GM23338 (cell line): ENCODE data around the gene BCL11B. TPM values are rescaled to one million over a fixed set of nuclear protein-coding genes. Genes with fewer than 3 reads are reported as not detected.

Experiments used
- ATAC-seq: fragments of 200-7000 bp; cut with Tn5 transposase; 3 replicates; pipeline ENCODE4 v1.9.1; 2020
- DNase-seq: peaks from one replicate; pipeline ENCODE4 v3.0.0-alpha.2; 2015; ENCODE audit warnings: low spot score
- H2AFZ ChIP-seq: fragments of 200-600 bp; sonication (generic); 2 replicates; pipeline ENCODE4 v1.8.0; 2016; ENCODE audit warnings: antibody characterized with exemption, mild to moderate bottlenecking, moderate library complexity
- H3F3A ChIP-seq: fragments of 200-600 bp; sonication (generic); replicated peaks from 2 replicates; pipeline ENCODE4 v1.8.0; 2017; ENCODE audit warnings: antibody characterized with exemption, mixed run types, low read depth
- H3K27ac ChIP-seq: fragments of 200-600 bp; sonication (generic); 2 replicates; pipeline ENCODE4 v1.6.1; 2016; ENCODE audit warnings: low read depth
- H3K27me3 ChIP-seq: fragments of 200-600 bp; sonication (generic); 2 replicates; pipeline ENCODE4 v1.8.0; 2016; ENCODE audit warnings: mild to moderate bottlenecking, mixed run types, moderate library complexity; ENCODE audit not compliant: insufficient read depth
- H3K36me3 ChIP-seq: fragments of 200-600 bp; sonication (generic); 2 replicates; pipeline ENCODE4 v1.8.0; 2016; ENCODE audit warnings: mild to moderate bottlenecking; ENCODE audit not compliant: insufficient read depth
- H3K4me1 ChIP-seq: fragments of 200-600 bp; sonication (generic); 2 replicates; pipeline ENCODE4 v1.8.0; 2016; ENCODE audit warnings: mild to moderate bottlenecking, moderate library complexity; ENCODE audit not compliant: insufficient read depth
- H3K4me2 ChIP-seq: fragments of 200-600 bp; sonication (generic); 2 replicates; pipeline ENCODE4 v1.7.1; 2017; ENCODE audit warnings: mixed run types
- H3K4me3 ChIP-seq: fragments of 200-600 bp; sonication (generic); 2 replicates; pipeline ENCODE4 v1.6.1; 2016; ENCODE audit warnings: mixed run types
- H3K79me2 ChIP-seq: fragments of 200-600 bp; sonication (generic); replicated peaks from 2 replicates; pipeline ENCODE4 v1.8.0; 2017; ENCODE audit warnings: mild to moderate bottlenecking; ENCODE audit not compliant: insufficient read depth
- H3K9me2 ChIP-seq: fragments of 200-600 bp; sonication (generic); 2 replicates; pipeline ENCODE4 v1.8.0; 2017; ENCODE audit not compliant: insufficient read depth
- H4K20me1 ChIP-seq: fragments of 200-600 bp; sonication (generic); replicated peaks from 2 replicates; pipeline ENCODE4 v1.8.0; 2017; ENCODE audit warnings: mild to moderate bottlenecking; ENCODE audit not compliant: insufficient read depth
- H3K27ac Mint-ChIP-seq: 2 replicates; pipeline ENCODE4 v1.8.0; 2020; ENCODE audit warnings: inconsistent platforms, mild to moderate bottlenecking, moderate library complexity, mixed read lengths
- H3K27me3 Mint-ChIP-seq: 3 replicates; pipeline ENCODE4 v1.8.0; 2022; ENCODE audit warnings: low read depth, mild to moderate bottlenecking, moderate library complexity, mixed read lengths, inconsistent platforms; ENCODE audit not compliant: insufficient read depth, poor library complexity
- H3K36me3 Mint-ChIP-seq: 3 replicates; pipeline ENCODE4 v1.8.0; 2021; ENCODE audit warnings: low read depth, mild to moderate bottlenecking, inconsistent platforms, moderate library complexity, mixed read lengths
- H3K4me1 Mint-ChIP-seq: 3 replicates; pipeline ENCODE4 v1.8.0; 2020; ENCODE audit warnings: mild to moderate bottlenecking, inconsistent platforms, mixed read lengths
- H3K4me3 Mint-ChIP-seq: 3 replicates; pipeline ENCODE4 v1.8.0; 2021; ENCODE audit warnings: moderate library complexity, mild to moderate bottlenecking, inconsistent platforms, mixed read lengths
- H3K9me3 Mint-ChIP-seq: 3 replicates; pipeline ENCODE4 v1.8.0; 2020; ENCODE audit warnings: moderate library complexity, mild to moderate bottlenecking, inconsistent platforms, mixed read lengths
- CREB1 ChIP-seq: fragments of 250-450 bp; sonication (Bioruptor Pico); IDR thresholded peaks from 2 replicates; pipeline ENCODE4 v1.5.0; 2020; ENCODE audit warnings: low read depth, mild to moderate bottlenecking, moderate library complexity
- EZH2 ChIP-seq: fragments of 200-600 bp; sonication (generic); IDR thresholded peaks from one replicate; pipeline ENCODE4 v1.8.0; 2017; ENCODE audit warnings: antibody characterized with exemption, mild to moderate bottlenecking, low read depth; ENCODE audit not compliant: unreplicated experiment
- NANOG ChIP-seq: IDR thresholded peaks from 2 replicates; pipeline ENCODE4 v1.6.1; 2016; ENCODE audit warnings: antibody characterized with exemption, borderline replicate concordance
- POLR2AphosphoS5 ChIP-seq: IDR thresholded peaks from 2 replicates; pipeline ENCODE4 v1.6.1; 2016; ENCODE audit warnings: antibody characterized with exemption, low read depth
- STAT1 ChIP-seq: IDR thresholded peaks from one replicate; pipeline ENCODE4 v1.6.1; 2016; ENCODE audit warnings: antibody characterized with exemption; ENCODE audit not compliant: unreplicated experiment
- ZNF114 ChIP-seq: fragments of 250-450 bp; sonication (Bioruptor Pico); IDR thresholded peaks from 2 replicates; pipeline ENCODE4 v1.5.0; 2020; ENCODE audit warnings: mild to moderate bottlenecking, moderate library complexity
- ZNF331 ChIP-seq: fragments of 250-450 bp; sonication (Bioruptor Pico); IDR thresholded peaks from 2 replicates; pipeline ENCODE4 v1.5.0; 2020; ENCODE audit warnings: low read depth, mild to moderate bottlenecking, moderate library complexity
- polyA plus RNA-seq: library from polyadenylated mRNA; unstranded; fragments of >200 nt; fragmentation: Nextera tagmentation; extraction: Ambion mirVana; gene quantifications from 2 replicates; pipeline ENCODE4 v1.2.1, GENCODE V29; 2016
- total RNA-seq: library from RNA; depleted of rRNA; stranded (reverse); fragments of >200 nt; shearing (Covaris generic); gene quantifications from 2 replicates; pipeline ENCODE4 v1.2.3, GENCODE V29; 2014
- TF ChIP-seq, protein P1 (sequence below), 2 experiments: fragments of 200-600 bp in 1 of 2; sonication (generic) in 1 of 2; conservative IDR thresholded peaks; 2 replicates each; pipeline versions ENCODE4 v1.5.1 to v1.6.1; 2016 to 2017; ENCODE audit warnings: antibody characterized with exemption in 2 of 2, low read depth in 2 of 2, mild to moderate bottlenecking in 2 of 2, moderate library complexity in 1 of 2
- TF ChIP-seq, protein P2 (sequence below): IDR thresholded peaks from one replicate; pipeline ENCODE4 v1.6.1; 2018; ENCODE audit warnings: antibody characterized with exemption; ENCODE audit not compliant: unreplicated experiment
- TF ChIP-seq, protein P3 (sequence below): fragments of 250-450 bp; sonication (Bioruptor Pico); IDR thresholded peaks from 2 replicates; pipeline ENCODE4 v1.5.0; 2020; ENCODE audit warnings: mild to moderate bottlenecking, moderate library complexity

Gene BCL11B
- total and polyA plus RNA-seq, 2 experiments from 2014 or later: 2.4 to 6.7 TPM

DNA sequence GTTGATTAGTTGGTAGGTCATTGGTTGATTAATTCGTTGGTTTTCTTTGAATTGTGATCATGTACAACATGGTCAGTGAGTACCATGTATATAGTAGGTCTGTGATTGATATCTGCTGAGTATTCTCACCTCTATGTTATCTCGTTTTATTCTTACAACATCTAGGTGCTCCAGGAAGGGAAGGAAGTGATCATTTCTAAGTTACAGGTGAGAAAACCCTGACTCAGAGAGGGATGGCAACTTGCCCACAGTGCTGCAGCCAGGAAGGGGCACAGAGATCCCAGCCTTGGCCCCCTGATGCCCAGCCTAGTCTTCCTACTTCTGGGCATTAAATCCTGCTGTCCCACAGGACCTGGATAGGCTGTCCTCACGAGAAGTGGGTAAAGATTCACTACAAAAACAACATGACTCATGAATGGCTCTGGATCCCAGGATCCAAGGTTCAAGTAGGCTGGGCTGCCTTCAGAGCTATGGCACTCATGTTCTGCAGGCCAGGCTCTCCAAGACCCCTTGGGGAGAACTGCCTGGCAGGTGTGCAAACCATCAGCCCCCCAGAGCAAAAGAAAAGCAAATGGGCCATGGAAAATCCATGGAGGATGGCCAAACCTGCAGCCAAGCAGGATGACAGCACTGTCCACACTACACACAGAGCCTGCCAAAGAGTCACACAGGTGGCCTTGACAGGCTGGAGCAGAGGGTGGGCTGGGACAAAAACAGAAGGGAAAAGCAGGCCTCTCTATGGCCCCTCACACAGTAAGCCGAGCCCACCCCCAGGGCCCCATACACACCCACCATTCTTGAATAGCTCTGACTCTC is 146.2 kb downstream of the BCL11B start (continued):
- TF ChIP-seq, protein P1, sequence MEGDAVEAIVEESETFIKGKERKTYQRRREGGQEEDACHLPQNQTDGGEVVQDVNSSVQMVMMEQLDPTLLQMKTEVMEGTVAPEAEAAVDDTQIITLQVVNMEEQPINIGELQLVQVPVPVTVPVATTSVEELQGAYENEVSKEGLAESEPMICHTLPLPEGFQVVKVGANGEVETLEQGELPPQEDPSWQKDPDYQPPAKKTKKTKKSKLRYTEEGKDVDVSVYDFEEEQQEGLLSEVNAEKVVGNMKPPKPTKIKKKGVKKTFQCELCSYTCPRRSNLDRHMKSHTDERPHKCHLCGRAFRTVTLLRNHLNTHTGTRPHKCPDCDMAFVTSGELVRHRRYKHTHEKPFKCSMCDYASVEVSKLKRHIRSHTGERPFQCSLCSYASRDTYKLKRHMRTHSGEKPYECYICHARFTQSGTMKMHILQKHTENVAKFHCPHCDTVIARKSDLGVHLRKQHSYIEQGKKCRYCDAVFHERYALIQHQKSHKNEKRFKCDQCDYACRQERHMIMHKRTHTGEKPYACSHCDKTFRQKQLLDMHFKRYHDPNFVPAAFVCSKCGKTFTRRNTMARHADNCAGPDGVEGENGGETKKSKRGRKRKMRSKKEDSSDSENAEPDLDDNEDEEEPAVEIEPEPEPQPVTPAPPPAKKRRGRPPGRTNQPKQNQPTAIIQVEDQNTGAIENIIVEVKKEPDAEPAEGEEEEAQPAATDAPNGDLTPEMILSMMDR (conservative IDR thresholded peaks at IDR 0.05; ENCODE audit: low read depth in 2 of 2): no peak
- no peak for TF ChIP-seq POLR2AphosphoS5
- TF ChIP-seq EZH2: no peak
- TF ChIP-seq, protein P2, sequence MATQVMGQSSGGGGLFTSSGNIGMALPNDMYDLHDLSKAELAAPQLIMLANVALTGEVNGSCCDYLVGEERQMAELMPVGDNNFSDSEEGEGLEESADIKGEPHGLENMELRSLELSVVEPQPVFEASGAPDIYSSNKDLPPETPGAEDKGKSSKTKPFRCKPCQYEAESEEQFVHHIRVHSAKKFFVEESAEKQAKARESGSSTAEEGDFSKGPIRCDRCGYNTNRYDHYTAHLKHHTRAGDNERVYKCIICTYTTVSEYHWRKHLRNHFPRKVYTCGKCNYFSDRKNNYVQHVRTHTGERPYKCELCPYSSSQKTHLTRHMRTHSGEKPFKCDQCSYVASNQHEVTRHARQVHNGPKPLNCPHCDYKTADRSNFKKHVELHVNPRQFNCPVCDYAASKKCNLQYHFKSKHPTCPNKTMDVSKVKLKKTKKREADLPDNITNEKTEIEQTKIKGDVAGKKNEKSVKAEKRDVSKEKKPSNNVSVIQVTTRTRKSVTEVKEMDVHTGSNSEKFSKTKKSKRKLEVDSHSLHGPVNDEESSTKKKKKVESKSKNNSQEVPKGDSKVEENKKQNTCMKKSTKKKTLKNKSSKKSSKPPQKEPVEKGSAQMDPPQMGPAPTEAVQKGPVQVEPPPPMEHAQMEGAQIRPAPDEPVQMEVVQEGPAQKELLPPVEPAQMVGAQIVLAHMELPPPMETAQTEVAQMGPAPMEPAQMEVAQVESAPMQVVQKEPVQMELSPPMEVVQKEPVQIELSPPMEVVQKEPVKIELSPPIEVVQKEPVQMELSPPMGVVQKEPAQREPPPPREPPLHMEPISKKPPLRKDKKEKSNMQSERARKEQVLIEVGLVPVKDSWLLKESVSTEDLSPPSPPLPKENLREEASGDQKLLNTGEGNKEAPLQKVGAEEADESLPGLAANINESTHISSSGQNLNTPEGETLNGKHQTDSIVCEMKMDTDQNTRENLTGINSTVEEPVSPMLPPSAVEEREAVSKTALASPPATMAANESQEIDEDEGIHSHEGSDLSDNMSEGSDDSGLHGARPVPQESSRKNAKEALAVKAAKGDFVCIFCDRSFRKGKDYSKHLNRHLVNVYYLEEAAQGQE: no peak
- no peak for TF ChIP-seq NANOG
- no peak for TF ChIP-seq ZNF331
- TF ChIP-seq ZNF114: no peak
- no peak for TF ChIP-seq STAT1

DNA sequence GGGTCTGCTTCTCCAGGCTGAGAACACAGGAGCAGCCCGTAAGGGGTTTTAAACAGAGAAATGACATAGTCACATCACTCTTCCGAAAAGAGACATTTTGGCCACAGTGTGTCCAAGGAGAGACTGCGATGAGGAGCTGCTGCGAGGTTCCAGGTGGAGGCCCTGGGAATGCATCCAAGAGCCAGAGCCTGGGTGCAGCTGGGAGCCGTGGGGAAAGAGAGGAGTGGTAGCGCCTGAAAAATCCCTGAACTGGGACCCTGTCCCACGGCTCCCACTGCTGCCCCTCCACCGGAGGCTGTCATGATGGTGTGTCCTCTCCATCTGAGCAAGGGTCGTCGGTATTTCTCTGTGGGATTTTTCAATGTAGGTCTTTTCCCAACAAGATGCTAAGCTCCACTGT is 146.9 kb downstream of the BCL11B start:
- Histone ChIP-seq H3K27me3 (no peaks in the 10 kb centered on the region), H3K4me1 (0 out of 2 replicates have a peak, but pooled peaks cover 2% of the 10 kb centered on the region), H3K27ac (no peak overlapping the region), H3F3A (no peaks in the 10 kb centered on the region), H3K36me3 (no peaks in the 10 kb centered on the region), H4K20me1 (no peaks in the 10 kb centered on the region), H3K9me2 (no peaks in the 10 kb centered on the region), H3K4me3 (no peak overlapping the region), H2AFZ (no peak overlapping the region), H3K4me2 (no peak overlapping the region), H3K79me2 (no peaks in the 10 kb centered on the region)
- DNase-seq (no peak), ATAC-seq (no peak)
- Mint-ChIP-seq H3K4me1 (peaks cover 17% of the 10 kb centered on the region), H3K27me3 (peaks cover 5% of the 10 kb centered on the region), H3K9me3 (no peaks in the 10 kb centered on the region), H3K4me3 (no peak overlapping the region), H3K27ac (no peak overlapping the region), H3K36me3 (no peaks in the 10 kb centered on the region)
- TF ChIP-seq POLR2AphosphoS5 (no peak), EZH2 (no peak), NANOG (no peak), CREB1 (no peak), ZNF114 (no peak)
- TF ChIP-seq, protein P3, sequence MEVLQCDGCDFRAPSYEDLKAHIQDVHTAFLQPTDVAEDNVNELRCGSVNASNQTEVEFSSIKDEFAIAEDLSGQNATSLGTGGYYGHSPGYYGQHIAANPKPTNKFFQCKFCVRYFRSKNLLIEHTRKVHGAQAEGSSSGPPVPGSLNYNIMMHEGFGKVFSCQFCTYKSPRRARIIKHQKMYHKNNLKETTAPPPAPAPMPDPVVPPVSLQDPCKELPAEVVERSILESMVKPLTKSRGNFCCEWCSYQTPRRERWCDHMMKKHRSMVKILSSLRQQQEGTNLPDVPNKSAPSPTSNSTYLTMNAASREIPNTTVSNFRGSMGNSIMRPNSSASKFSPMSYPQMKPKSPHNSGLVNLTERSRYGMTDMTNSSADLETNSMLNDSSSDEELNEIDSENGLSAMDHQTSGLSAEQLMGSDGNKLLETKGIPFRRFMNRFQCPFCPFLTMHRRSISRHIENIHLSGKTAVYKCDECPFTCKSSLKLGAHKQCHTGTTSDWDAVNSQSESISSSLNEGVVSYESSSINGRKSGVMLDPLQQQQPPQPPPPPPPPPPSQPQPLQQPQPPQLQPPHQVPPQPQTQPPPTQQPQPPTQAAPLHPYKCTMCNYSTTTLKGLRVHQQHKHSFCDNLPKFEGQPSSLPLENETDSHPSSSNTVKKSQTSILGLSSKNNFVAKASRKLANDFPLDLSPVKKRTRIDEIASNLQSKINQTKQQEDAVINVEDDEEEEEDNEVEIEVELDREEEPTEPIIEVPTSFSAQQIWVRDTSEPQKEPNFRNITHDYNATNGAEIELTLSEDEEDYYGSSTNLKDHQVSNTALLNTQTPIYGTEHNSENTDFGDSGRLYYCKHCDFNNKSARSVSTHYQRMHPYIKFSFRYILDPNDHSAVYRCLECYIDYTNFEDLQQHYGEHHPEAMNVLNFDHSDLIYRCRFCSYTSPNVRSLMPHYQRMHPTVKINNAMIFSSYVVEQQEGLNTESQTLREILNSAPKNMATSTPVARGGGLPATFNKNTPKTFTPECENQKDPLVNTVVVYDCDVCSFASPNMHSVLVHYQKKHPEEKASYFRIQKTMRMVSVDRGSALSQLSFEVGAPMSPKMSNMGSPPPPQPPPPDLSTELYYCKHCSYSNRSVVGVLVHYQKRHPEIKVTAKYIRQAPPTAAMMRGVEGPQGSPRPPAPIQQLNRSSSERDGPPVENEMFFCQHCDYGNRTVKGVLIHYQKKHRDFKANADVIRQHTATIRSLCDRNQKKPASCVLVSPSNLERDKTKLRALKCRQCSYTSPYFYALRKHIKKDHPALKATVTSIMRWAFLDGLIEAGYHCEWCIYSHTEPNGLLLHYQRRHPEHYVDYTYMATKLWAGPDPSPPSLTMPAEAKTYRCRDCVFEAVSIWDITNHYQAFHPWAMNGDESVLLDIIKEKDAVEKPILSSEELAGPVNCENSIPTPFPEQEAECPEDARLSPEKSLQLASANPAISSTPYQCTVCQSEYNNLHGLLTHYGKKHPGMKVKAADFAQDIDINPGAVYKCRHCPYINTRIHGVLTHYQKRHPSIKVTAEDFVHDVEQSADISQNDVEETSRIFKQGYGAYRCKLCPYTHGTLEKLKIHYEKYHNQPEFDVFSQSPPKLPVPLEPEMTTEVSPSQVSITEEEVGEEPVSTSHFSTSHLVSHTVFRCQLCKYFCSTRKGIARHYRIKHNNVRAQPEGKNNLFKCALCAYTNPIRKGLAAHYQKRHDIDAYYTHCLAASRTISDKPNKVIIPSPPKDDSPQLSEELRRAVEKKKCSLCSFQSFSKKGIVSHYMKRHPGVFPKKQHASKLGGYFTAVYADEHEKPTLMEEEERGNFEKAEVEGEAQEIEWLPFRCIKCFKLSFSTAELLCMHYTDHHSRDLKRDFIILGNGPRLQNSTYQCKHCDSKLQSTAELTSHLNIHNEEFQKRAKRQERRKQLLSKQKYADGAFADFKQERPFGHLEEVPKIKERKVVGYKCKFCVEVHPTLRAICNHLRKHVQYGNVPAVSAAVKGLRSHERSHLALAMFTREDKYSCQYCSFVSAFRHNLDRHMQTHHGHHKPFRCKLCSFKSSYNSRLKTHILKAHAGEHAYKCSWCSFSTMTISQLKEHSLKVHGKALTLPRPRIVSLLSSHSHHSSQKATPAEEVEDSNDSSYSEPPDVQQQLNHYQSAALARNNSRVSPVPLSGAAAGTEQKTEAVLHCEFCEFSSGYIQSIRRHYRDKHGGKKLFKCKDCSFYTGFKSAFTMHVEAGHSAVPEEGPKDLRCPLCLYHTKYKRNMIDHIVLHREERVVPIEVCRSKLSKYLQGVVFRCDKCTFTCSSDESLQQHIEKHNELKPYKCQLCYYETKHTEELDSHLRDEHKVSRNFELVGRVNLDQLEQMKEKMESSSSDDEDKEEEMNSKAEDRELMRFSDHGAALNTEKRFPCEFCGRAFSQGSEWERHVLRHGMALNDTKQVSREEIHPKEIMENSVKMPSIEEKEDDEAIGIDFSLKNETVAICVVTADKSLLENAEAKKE: no peak
